Upper lobe of left lung (tissue), 6 donors: ENCODE data around the gene COCH. TPM values are rescaled to one million over a fixed set of nuclear protein-coding genes. Genes with fewer than 3 reads are reported as not detected.

Experiments
- ATAC-seq, 2 donors: fragments of 200-7000 bp; cut with Tn5 transposase; one replicate each; pipeline ENCODE4 v1.9.1; 2022; ENCODE audit warnings: mild to moderate bottlenecking in 2 of 2, moderate library complexity in 2 of 2; ENCODE audit not compliant: low FRiP score in 2 of 2
- DNase-seq, 2 donors: peaks; one replicate each; pipeline ENCODE4 v3.0.0-alpha.2; 2019 to 2020
- H3K27ac ChIP-seq, 4 donors: fragments of 200-600 bp; sonication (generic); one replicate each; pipeline ENCODE4 v1.5.1; 2016 to 2019
- H3K27me3 ChIP-seq, 4 donors: fragments of 200-600 bp; sonication (generic); one replicate each; pipeline ENCODE4 v1.5.1; 2017 to 2019
- H3K36me3 ChIP-seq, 4 donors: fragments of 200-600 bp; sonication (generic); one replicate each; pipeline ENCODE4 v1.5.1; 2016 to 2019
- H3K4me1 ChIP-seq, 4 donors: fragments of 200-600 bp; sonication (generic); one replicate each; pipeline ENCODE4 v1.5.1; 2018 to 2019
- H3K4me3 ChIP-seq, 4 donors: fragments of 200-600 bp; sonication (generic); one replicate each; pipeline ENCODE4 v1.5.1; 2017 to 2019; ENCODE audit warnings: mild to moderate bottlenecking in 2 of 4, moderate library complexity in 1 of 4
- H3K9me3 ChIP-seq, 4 donors: fragments of 200-600 bp; sonication (generic); one replicate each; pipeline ENCODE4 v1.5.1; 2018 to 2019
- CTCF ChIP-seq, 6 experiments: fragments of 450-650 bp in 4 of 6; fragments of 200-600 bp in 2 of 6; sonication (generic) in 2 of 6; IDR thresholded peaks; one replicate each; pipeline ENCODE4 v1.5.1; 2016 to 2019; ENCODE audit warnings: antibody characterized with exemption in 6 of 6
- EP300 ChIP-seq, 4 donors: sonication (generic); formaldehyde crosslinking; IDR thresholded peaks; one replicate each; pipeline ENCODE4 v1.5.1; 2017; ENCODE audit warnings: antibody characterized with exemption in 4 of 4, control low read depth in 2 of 4
- POLR2A ChIP-seq, 4 donors: fragments of 450-650 bp; IDR thresholded peaks; one replicate each; pipeline ENCODE4 v1.5.1; 2016 to 2017; ENCODE audit warnings: antibody characterized with exemption in 4 of 4, mild to moderate bottlenecking in 2 of 4
- POLR2AphosphoS5 ChIP-seq, 2 donors: sonication (generic); formaldehyde crosslinking; IDR thresholded peaks; one replicate each; pipeline ENCODE4 v1.5.1; 2017; ENCODE audit warnings: antibody characterized with exemption in 2 of 2
- WGBS, 2 donors: methylation state at CpG; one replicate each; pipeline ENCODE4 v1.1.5; 2017 to 2018; 5-methylcytosine and 5-hydroxymethylcytosine counted together
- total RNA-seq, 6 donors: library from RNA; depleted of rRNA in 4 of 6; stranded (reverse); fragments of >200 nt in 4 of 6; gene quantifications; one replicate each; pipeline versions ENCODE4 v1.1.0 to v1.2.1, GENCODE V29; 2016 to 2021
- donor health status: DM: no; HTN: no; CAD: no; lungs with moderate emphysema.
- donor health status: DM: no; HTN: yes; CAD: no; lungs with severe emphysema.

The COCH gene
- total RNA-seq, 6 donors from 2014 or later: 0.15 to 0.86 (median 0.55) TPM; not detected in 2

- WGBS, 2 donors: 97 to 99% methylated on average over 1 of the region's 1 CpG
- Histone ChIP-seq H3K27me3 (no peaks in the 10 kb centered on the region), H3K36me3 (peaks cover 2 to 36% (median 11%) of the 10 kb centered on the region in 4 donors), H3K4me1 (no peaks in the 10 kb centered on the region), H3K9me3 (no peaks in the 10 kb centered on the region), H3K27ac (no peak overlapping the region), H3K4me3 (no peak overlapping the region)
- no peak for TF ChIP-seq POLR2A (IDR thresholded peaks at IDR 0.05)
- no peak for TF ChIP-seq POLR2AphosphoS5 (IDR thresholded peaks at IDR 0.05)
- TF ChIP-seq EP300 (IDR thresholded peaks at IDR 0.05): no peak
- no peak for TF ChIP-seq CTCF (IDR thresholded peaks at IDR 0.05)
- DNase-seq (no peak), ATAC-seq (no peak)
Measured at GRCh38 chr14:30914812-30915211, 40.5 kb downstream of the COCH start.

GRCh38 chr14:30915596-30915995 is 41.2 kb downstream of the COCH start:
- ATAC-seq (no peak), DNase-seq (no peak)
- Histone ChIP-seq H3K4me3 (no peak overlapping the region), H3K9me3 (no peaks in the 10 kb centered on the region), H3K27ac (no peak overlapping the region), H3K27me3 (no peaks in the 10 kb centered on the region), H3K4me1 (no peaks in the 10 kb centered on the region), H3K36me3 (peaks cover 2 to 29% (median 7%) of the 10 kb centered on the region in 4 donors)
- TF ChIP-seq EP300 (IDR thresholded peaks at IDR 0.05) (no peak), POLR2AphosphoS5 (IDR thresholded peaks at IDR 0.05) (no peak), CTCF (IDR thresholded peaks at IDR 0.05) (no peak), POLR2A (IDR thresholded peaks at IDR 0.05) (no peak)
- 65 to 76% methylated on average over 2 of the region's 2 CpGs for WGBS, 2 donors

GRCh38 chr14:30921305-30921704 is 46.9 kb downstream of the COCH start:
- Histone ChIP-seq H3K27me3 (no peaks in the 10 kb centered on the region), H3K4me1 (peaks cover 0 to 4% (median 1%) of the 10 kb centered on the region in 4 donors), H3K27ac (no peak overlapping the region), H3K4me3 (no peak overlapping the region), H3K9me3 (no peaks in the 10 kb centered on the region), H3K36me3 (peaks cover 0 to 21% (median 5%) of the 10 kb centered on the region in 4 donors)
- ATAC-seq (no peak), DNase-seq (no peak)
- WGBS, 2 donors: 3 to 14% methylated on average over 1 of the region's 1 CpG
- no peak for TF ChIP-seq POLR2A (IDR thresholded peaks at IDR 0.05)
- TF ChIP-seq POLR2AphosphoS5 (IDR thresholded peaks at IDR 0.05): no peak
- TF ChIP-seq CTCF (IDR thresholded peaks at IDR 0.05): no peak
- no peak for TF ChIP-seq EP300 (IDR thresholded peaks at IDR 0.05)

- Histone ChIP-seq H3K36me3 (peaks cover 0 to 21% (median 5%) of the 10 kb centered on the region in 4 donors), H3K27me3 (no peaks in the 10 kb centered on the region), H3K4me3 (no peak overlapping the region), H3K9me3 (no peaks in the 10 kb centered on the region), H3K4me1 (peaks cover 0 to 4% (median 1%) of the 10 kb centered on the region in 4 donors), H3K27ac (no peak overlapping the region)
- ATAC-seq (no peak), DNase-seq (no peak)
- WGBS, 2 donors: 95 to 100% methylated on average over 2 of the region's 2 CpGs
- TF ChIP-seq CTCF (IDR thresholded peaks at IDR 0.05): no peak
- TF ChIP-seq POLR2AphosphoS5 (IDR thresholded peaks at IDR 0.05): no peak
- TF ChIP-seq EP300 (IDR thresholded peaks at IDR 0.05): no peak
- no peak for TF ChIP-seq POLR2A (IDR thresholded peaks at IDR 0.05)
Measured at GRCh38 chr14:30921788-30922187, 47.4 kb downstream of the COCH start.

GRCh38 chr14:30925254-30925653 is 50.9 kb downstream of the COCH start:
- Histone ChIP-seq H3K36me3 (peaks cover 0 to 11% (median 5%) of the 10 kb centered on the region in 4 donors), H3K27me3 (no peaks in the 10 kb centered on the region), H3K4me1 (peaks cover 0 to 4% (median 1%) of the 10 kb centered on the region in 4 donors), H3K27ac (no peak overlapping the region), H3K4me3 (no peak overlapping the region), H3K9me3 (no peaks in the 10 kb centered on the region)
- 94 to 97% methylated on average over 2 of the region's 2 CpGs for WGBS, 2 donors
- no peak for ATAC-seq
- TF ChIP-seq POLR2AphosphoS5 (IDR thresholded peaks at IDR 0.05) (no peak), EP300 (IDR thresholded peaks at IDR 0.05) (no peak), POLR2A (IDR thresholded peaks at IDR 0.05) (no peak), CTCF (IDR thresholded peaks at IDR 0.05) (no peak)
- no peak for DNase-seq
